ENCODE results near the gene CHST6. TPM values are rescaled to one million over a fixed set of nuclear protein-coding genes. Genes with fewer than 3 reads are reported as not detected.
"Not testable (repeated sequence)": the region's sequence is repeated elsewhere in the genome, so short reads cannot be mapped to it uniquely, and the experiment has no call there.

CHST6 gene
- total RNA-seq, 1 experiment from 2014 or later = 20.8 TPM

GRCh38 chr16:75519175-75519574 is 23.9 kb upstream of the CHST6 start:
- no peak overlapping the region for H3T11ph ChIP-seq (ENCODE audit: low read length)
- no peaks in the 10 kb centered on the region; a peak in 1 of 7 replicates for H3K36me3 Mint-ChIP-seq (ENCODE audit: insufficient read depth in 1 of 3, low read depth in 3 of 3)
- H3K23me2 ChIP-seq (ENCODE audit: insufficient read length, low read depth, low read length, poor library complexity, severe bottlenecking) = no peaks in the 10 kb centered on the region
- no peak overlapping the region for H3K56ac ChIP-seq (ENCODE audit: insufficient read length, low read depth, low read length)
- H2AK5ac ChIP-seq (ENCODE audit: insufficient read length, low read length) = no peak overlapping the region
- no peaks in the 10 kb centered on the region; a peak in 1 of 5 replicates for H3K9me3 Mint-ChIP-seq
- no peak overlapping the region for H3K27ac ChIP-seq (ENCODE audit: insufficient read length, low read depth, low read length)
- H4K8ac ChIP-seq (replicated peaks; ENCODE audit: insufficient read length, low read depth, low read length) = no peak overlapping the region
- H2BK120ac ChIP-seq (ENCODE audit: low read depth, low read length, poor library complexity, severe bottlenecking) = no peak overlapping the region
- WGBS (ENCODE audit: extremely low coverage, insufficient read length, low lambda C conversion rate) = no CpG with 5 or more reads among the region's 6 CpGs
- no peak overlapping the region for H3K14ac ChIP-seq (ENCODE audit: insufficient read depth, low read length)
- H3K4me1 Mint-ChIP-seq = peaks cover 12 to 16% of the 10 kb centered on the region in 2 experiments
- H4K20me1 ChIP-seq (ENCODE audit: control insufficient read depth, insufficient read depth, insufficient read length) = no peaks in the 10 kb centered on the region
- no peak overlapping the region for H3K4ac ChIP-seq (ENCODE audit: low read depth, low read length)
- DNase-seq = no peak
- no peak overlapping the region for H2AFZ ChIP-seq (ENCODE audit: low read length)
- no peak overlapping the region for H2BK15ac ChIP-seq (ENCODE audit: low read depth, low read length)
- no peak overlapping the region for H4K91ac ChIP-seq (ENCODE audit: insufficient read length, low read depth, low read length)
- H3K27me3 Mint-ChIP-seq (ENCODE audit: low read depth) = no peaks in the 10 kb centered on the region
- no peak overlapping the region for H3K27ac Mint-ChIP-seq
- no peak overlapping the region for H2BK5ac ChIP-seq (ENCODE audit: insufficient read length, low read length)
- H3K79me1 ChIP-seq (ENCODE audit: insufficient read depth, low read depth, low read length, poor library complexity, severe bottlenecking) = no peaks in the 10 kb centered on the region
- no peaks in the 10 kb centered on the region for H3K27me3 ChIP-seq (ENCODE audit: insufficient read depth, low read length)
- H3K79me2 ChIP-seq (ENCODE audit: insufficient read depth, low read length) = no peaks in the 10 kb centered on the region
- H3K9ac ChIP-seq (ENCODE audit: extremely low read depth, insufficient read length, low read length) = no peak overlapping the region
- no peak overlapping the region for H3K4me2 ChIP-seq (ENCODE audit: insufficient read depth, insufficient read length, low read length)
- no peaks in the 10 kb centered on the region; the same call in 1 of the 2 replicates for H3K4me1 ChIP-seq (ENCODE audit: insufficient read depth, low read length)
- no peak overlapping the region; a peak in 1 of 5 replicates for H3K4me3 Mint-ChIP-seq
- no peak overlapping the region for H2BK12ac ChIP-seq (ENCODE audit: insufficient read length, low read depth, low read length)
- H4K5ac ChIP-seq (ENCODE audit: insufficient read length, low read depth, low read length) = no peak overlapping the region
- no peak overlapping the region for H3K18ac ChIP-seq (ENCODE audit: insufficient read length, low read depth, low read length)
- no peaks in the 10 kb centered on the region for H3K9me3 ChIP-seq (ENCODE audit: control insufficient read depth, low read depth, low read length)
- TF ChIP-seq CTCF (conservative IDR thresholded peaks at IDR 0.05) = no peak
- H2BK20ac ChIP-seq (ENCODE audit: low read depth, low read length, poor library complexity, severe bottlenecking) = no peak overlapping the region
- no peak overlapping the region for H3K23ac ChIP-seq (ENCODE audit: insufficient read length, low read depth, low read length)

DNA sequence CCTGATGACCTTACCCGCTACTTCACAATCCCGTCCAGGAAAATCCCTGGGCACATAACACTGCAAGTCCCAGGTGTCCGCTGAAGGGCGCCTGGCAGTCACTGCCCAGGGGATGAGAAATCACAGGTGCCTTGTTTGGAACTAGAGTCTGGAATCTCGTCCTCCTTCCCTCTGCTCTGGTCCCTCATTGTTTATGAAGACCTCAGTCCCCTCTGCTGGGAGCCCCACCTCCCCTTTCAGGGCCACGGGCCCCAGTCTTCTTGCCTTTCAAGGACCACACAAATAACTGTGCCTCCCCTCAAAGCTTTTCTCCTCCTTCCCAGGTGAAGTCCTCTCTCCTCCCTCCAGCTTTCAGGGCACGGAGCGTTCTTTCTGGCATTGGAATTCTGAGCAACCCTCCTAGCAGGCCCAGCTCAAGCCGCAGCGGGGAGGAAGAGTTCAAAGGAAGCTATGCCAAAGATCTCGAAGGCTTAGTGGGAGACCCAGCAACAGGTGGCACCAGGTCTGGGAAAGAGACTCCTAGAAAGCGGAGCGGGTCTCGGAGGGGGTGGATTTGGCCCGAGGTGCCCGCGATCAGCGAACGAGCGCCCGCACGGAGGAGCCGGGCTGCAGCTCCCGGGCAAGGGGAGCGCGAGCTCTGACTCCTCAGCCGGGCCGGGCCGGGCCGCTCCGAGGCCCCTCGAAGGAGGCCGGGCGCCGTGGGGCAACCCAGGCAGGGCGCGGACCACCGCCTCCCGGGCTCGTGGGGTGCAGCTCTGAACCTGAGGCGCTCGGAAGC is 21.1 kb upstream of the CHST6 start:
- not testable (repeated sequence) for H2BK120ac ChIP-seq (ENCODE audit: low read depth, low read length, poor library complexity, severe bottlenecking); H2AK5ac ChIP-seq (ENCODE audit: insufficient read length, low read length)

More for the DNA sequence above, 21.1 kb upstream of the CHST6 start:
- not testable (repeated sequence) for H3K36me3 Mint-ChIP-seq (ENCODE audit: insufficient read depth in 1 of 3, low read depth in 3 of 3); H3K79me2 ChIP-seq (ENCODE audit: insufficient read depth, low read length); H4K8ac ChIP-seq (replicated peaks; ENCODE audit: insufficient read length, low read depth, low read length); H4K20me1 ChIP-seq (ENCODE audit: control insufficient read depth, insufficient read depth, insufficient read length); H2BK15ac ChIP-seq (ENCODE audit: low read depth, low read length); H3K27me3 Mint-ChIP-seq (ENCODE audit: low read depth); H2BK20ac ChIP-seq (ENCODE audit: low read depth, low read length, poor library complexity, severe bottlenecking); H3K4ac ChIP-seq (ENCODE audit: low read depth, low read length); H2BK5ac ChIP-seq (ENCODE audit: insufficient read length, low read length); H2AFZ ChIP-seq (ENCODE audit: low read length); H3K4me1 ChIP-seq (ENCODE audit: insufficient read depth, low read length); H3K56ac ChIP-seq (ENCODE audit: insufficient read length, low read depth, low read length); H3K23ac ChIP-seq (ENCODE audit: insufficient read length, low read depth, low read length); H3K27ac ChIP-seq (ENCODE audit: insufficient read length, low read depth, low read length); H4K5ac ChIP-seq (ENCODE audit: insufficient read length, low read depth, low read length); H3T11ph ChIP-seq (ENCODE audit: low read length); H3K9me3 ChIP-seq (ENCODE audit: control insufficient read depth, low read depth, low read length); H4K91ac ChIP-seq (ENCODE audit: insufficient read length, low read depth, low read length); H3K18ac ChIP-seq (ENCODE audit: insufficient read length, low read depth, low read length); H3K9me3 Mint-ChIP-seq; H3K23me2 ChIP-seq (ENCODE audit: insufficient read length, low read depth, low read length, poor library complexity, severe bottlenecking); H3K14ac ChIP-seq (ENCODE audit: insufficient read depth, low read length); H2BK12ac ChIP-seq (ENCODE audit: insufficient read length, low read depth, low read length); H3K79me1 ChIP-seq (ENCODE audit: insufficient read depth, low read depth, low read length, poor library complexity, severe bottlenecking); H3K27me3 ChIP-seq (ENCODE audit: insufficient read depth, low read length)
- WGBS (ENCODE audit: extremely low coverage, insufficient read length, low lambda C conversion rate) = no CpG with 5 or more reads among the region's 42 CpGs
- Mint-ChIP-seq H3K4me1 (peaks cover 12 to 16% of the 10 kb centered on the region in 2 experiments), H3K4me3 (peak overlapping the region; percentile 77 to 90), H3K27ac (peak overlapping the region in 2 of 3 experiments; percentile 63 to 80; a peak in 3 of 7 replicates)
- peak; percentile 44 for DNase-seq
- H3K9ac ChIP-seq (ENCODE audit: extremely low read depth, insufficient read length, low read length) = peak overlapping the region; percentile 15
- H3K4me2 ChIP-seq (ENCODE audit: insufficient read depth, insufficient read length, low read length) = peak overlapping the region; percentile 17

Measured in H9 (cell line).